ENCODE measurements around the gene GLIS1.

GRCh38 chr1:53696051-53696450 is 42.9 kb downstream of the GLIS1 start:
- no peak for TF ChIP-seq CTCF (IDR thresholded peaks at IDR 0.05)
- no peak for TF ChIP-seq POLR2A (IDR thresholded peaks at IDR 0.05)

Data from vagina (tissue), 2 donors.